GM23338 (cell line): Measurements from ENCODE around the gene TTC28. TPM values are rescaled to one million over a fixed set of nuclear protein-coding genes. Genes with fewer than 3 reads are reported as not detected.
"Not testable (repeated sequence)": the region's sequence is repeated elsewhere in the genome, so short reads cannot be mapped to it uniquely, and the experiment has no call there.

Experiments
- ATAC-seq: fragments of 200-7000 bp; cut with Tn5 transposase; 3 replicates; pipeline ENCODE4 v1.9.1; 2020
- DNase-seq: peaks from one replicate; pipeline ENCODE4 v3.0.0-alpha.2; 2015; ENCODE audit warnings: low spot score
- H2AFZ ChIP-seq: fragments of 200-600 bp; sonication (generic); 2 replicates; pipeline ENCODE4 v1.8.0; 2016; ENCODE audit warnings: antibody characterized with exemption, mild to moderate bottlenecking, moderate library complexity
- H3F3A ChIP-seq: fragments of 200-600 bp; sonication (generic); replicated peaks from 2 replicates; pipeline ENCODE4 v1.8.0; 2017; ENCODE audit warnings: antibody characterized with exemption, mixed run types, low read depth
- H3K27ac ChIP-seq: fragments of 200-600 bp; sonication (generic); 2 replicates; pipeline ENCODE4 v1.6.1; 2016; ENCODE audit warnings: low read depth
- H3K27me3 ChIP-seq: fragments of 200-600 bp; sonication (generic); 2 replicates; pipeline ENCODE4 v1.8.0; 2016; ENCODE audit warnings: mild to moderate bottlenecking, mixed run types, moderate library complexity; ENCODE audit not compliant: insufficient read depth
- H3K36me3 ChIP-seq: fragments of 200-600 bp; sonication (generic); 2 replicates; pipeline ENCODE4 v1.8.0; 2016; ENCODE audit warnings: mild to moderate bottlenecking; ENCODE audit not compliant: insufficient read depth
- H3K4me1 ChIP-seq: fragments of 200-600 bp; sonication (generic); 2 replicates; pipeline ENCODE4 v1.8.0; 2016; ENCODE audit warnings: mild to moderate bottlenecking, moderate library complexity; ENCODE audit not compliant: insufficient read depth
- H3K4me2 ChIP-seq: fragments of 200-600 bp; sonication (generic); 2 replicates; pipeline ENCODE4 v1.7.1; 2017; ENCODE audit warnings: mixed run types
- H3K4me3 ChIP-seq: fragments of 200-600 bp; sonication (generic); 2 replicates; pipeline ENCODE4 v1.6.1; 2016; ENCODE audit warnings: mixed run types
- H3K79me2 ChIP-seq: fragments of 200-600 bp; sonication (generic); replicated peaks from 2 replicates; pipeline ENCODE4 v1.8.0; 2017; ENCODE audit warnings: mild to moderate bottlenecking; ENCODE audit not compliant: insufficient read depth
- H3K9me2 ChIP-seq: fragments of 200-600 bp; sonication (generic); 2 replicates; pipeline ENCODE4 v1.8.0; 2017; ENCODE audit not compliant: insufficient read depth
- H4K20me1 ChIP-seq: fragments of 200-600 bp; sonication (generic); replicated peaks from 2 replicates; pipeline ENCODE4 v1.8.0; 2017; ENCODE audit warnings: mild to moderate bottlenecking; ENCODE audit not compliant: insufficient read depth
- H3K27ac Mint-ChIP-seq: 2 replicates; pipeline ENCODE4 v1.8.0; 2020; ENCODE audit warnings: inconsistent platforms, mild to moderate bottlenecking, moderate library complexity, mixed read lengths
- H3K27me3 Mint-ChIP-seq: 3 replicates; pipeline ENCODE4 v1.8.0; 2022; ENCODE audit warnings: low read depth, mild to moderate bottlenecking, moderate library complexity, mixed read lengths, inconsistent platforms; ENCODE audit not compliant: insufficient read depth, poor library complexity
- H3K36me3 Mint-ChIP-seq: 3 replicates; pipeline ENCODE4 v1.8.0; 2021; ENCODE audit warnings: low read depth, mild to moderate bottlenecking, inconsistent platforms, moderate library complexity, mixed read lengths
- H3K4me1 Mint-ChIP-seq: 3 replicates; pipeline ENCODE4 v1.8.0; 2020; ENCODE audit warnings: mild to moderate bottlenecking, inconsistent platforms, mixed read lengths
- H3K4me3 Mint-ChIP-seq: 3 replicates; pipeline ENCODE4 v1.8.0; 2021; ENCODE audit warnings: moderate library complexity, mild to moderate bottlenecking, inconsistent platforms, mixed read lengths
- H3K9me3 Mint-ChIP-seq: 3 replicates; pipeline ENCODE4 v1.8.0; 2020; ENCODE audit warnings: moderate library complexity, mild to moderate bottlenecking, inconsistent platforms, mixed read lengths
- ZNF114 ChIP-seq: fragments of 250-450 bp; sonication (Bioruptor Pico); IDR thresholded peaks from 2 replicates; pipeline ENCODE4 v1.5.0; 2020; ENCODE audit warnings: mild to moderate bottlenecking, moderate library complexity
- polyA plus RNA-seq: library from polyadenylated mRNA; unstranded; fragments of >200 nt; fragmentation: Nextera tagmentation; extraction: Ambion mirVana; gene quantifications from 2 replicates; pipeline ENCODE4 v1.2.1, GENCODE V29; 2016
- total RNA-seq: library from RNA; depleted of rRNA; stranded (reverse); fragments of >200 nt; shearing (Covaris generic); gene quantifications from 2 replicates; pipeline ENCODE4 v1.2.3, GENCODE V29; 2014
- TF ChIP-seq, protein P1 (sequence below): fragments of 250-450 bp; sonication (Bioruptor Pico); IDR thresholded peaks from 2 replicates; pipeline ENCODE4 v1.5.0; 2020; ENCODE audit warnings: mild to moderate bottlenecking, moderate library complexity
- TF ChIP-seq, protein P2 (sequence below): IDR thresholded peaks from 2 replicates; pipeline ENCODE4 v1.6.1; 2016; ENCODE audit warnings: antibody characterized with exemption

TTC28 gene
- total and polyA plus RNA-seq, 2 experiments from 2014 or later: 4.5 to 16.1 TPM

DNA sequence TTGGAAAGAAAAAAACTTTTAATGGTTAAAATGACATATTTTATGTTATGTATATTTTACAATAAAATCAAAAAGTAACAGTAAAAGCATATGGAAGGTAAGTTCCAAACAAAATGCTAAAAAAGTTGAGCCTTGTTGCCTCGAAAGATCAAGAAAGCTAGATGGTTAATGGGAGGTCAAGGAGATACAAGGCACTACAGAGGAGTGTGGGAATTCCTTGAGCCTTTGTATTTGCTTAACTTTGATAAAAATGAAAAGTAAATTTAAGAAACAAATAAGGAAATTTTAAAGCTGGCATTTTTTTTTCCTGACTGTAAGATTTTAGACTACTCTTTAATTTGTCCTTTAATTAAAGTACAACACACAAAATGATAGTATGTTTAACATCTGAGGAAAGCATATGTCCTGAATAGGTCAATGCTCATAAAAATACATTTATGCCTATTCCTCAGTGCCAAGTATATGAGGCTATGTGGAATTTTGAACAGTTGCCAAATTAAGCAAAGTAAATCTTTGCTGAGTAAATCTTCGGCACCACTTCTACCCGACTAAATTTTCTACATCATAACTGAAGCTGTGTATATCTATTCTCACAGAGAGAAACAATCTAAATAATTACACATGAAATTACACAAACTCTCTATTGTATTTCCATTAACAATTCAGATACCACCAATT is 108.8 kb downstream of the TTC28 start (continued):
- TF ChIP-seq, protein P1, sequence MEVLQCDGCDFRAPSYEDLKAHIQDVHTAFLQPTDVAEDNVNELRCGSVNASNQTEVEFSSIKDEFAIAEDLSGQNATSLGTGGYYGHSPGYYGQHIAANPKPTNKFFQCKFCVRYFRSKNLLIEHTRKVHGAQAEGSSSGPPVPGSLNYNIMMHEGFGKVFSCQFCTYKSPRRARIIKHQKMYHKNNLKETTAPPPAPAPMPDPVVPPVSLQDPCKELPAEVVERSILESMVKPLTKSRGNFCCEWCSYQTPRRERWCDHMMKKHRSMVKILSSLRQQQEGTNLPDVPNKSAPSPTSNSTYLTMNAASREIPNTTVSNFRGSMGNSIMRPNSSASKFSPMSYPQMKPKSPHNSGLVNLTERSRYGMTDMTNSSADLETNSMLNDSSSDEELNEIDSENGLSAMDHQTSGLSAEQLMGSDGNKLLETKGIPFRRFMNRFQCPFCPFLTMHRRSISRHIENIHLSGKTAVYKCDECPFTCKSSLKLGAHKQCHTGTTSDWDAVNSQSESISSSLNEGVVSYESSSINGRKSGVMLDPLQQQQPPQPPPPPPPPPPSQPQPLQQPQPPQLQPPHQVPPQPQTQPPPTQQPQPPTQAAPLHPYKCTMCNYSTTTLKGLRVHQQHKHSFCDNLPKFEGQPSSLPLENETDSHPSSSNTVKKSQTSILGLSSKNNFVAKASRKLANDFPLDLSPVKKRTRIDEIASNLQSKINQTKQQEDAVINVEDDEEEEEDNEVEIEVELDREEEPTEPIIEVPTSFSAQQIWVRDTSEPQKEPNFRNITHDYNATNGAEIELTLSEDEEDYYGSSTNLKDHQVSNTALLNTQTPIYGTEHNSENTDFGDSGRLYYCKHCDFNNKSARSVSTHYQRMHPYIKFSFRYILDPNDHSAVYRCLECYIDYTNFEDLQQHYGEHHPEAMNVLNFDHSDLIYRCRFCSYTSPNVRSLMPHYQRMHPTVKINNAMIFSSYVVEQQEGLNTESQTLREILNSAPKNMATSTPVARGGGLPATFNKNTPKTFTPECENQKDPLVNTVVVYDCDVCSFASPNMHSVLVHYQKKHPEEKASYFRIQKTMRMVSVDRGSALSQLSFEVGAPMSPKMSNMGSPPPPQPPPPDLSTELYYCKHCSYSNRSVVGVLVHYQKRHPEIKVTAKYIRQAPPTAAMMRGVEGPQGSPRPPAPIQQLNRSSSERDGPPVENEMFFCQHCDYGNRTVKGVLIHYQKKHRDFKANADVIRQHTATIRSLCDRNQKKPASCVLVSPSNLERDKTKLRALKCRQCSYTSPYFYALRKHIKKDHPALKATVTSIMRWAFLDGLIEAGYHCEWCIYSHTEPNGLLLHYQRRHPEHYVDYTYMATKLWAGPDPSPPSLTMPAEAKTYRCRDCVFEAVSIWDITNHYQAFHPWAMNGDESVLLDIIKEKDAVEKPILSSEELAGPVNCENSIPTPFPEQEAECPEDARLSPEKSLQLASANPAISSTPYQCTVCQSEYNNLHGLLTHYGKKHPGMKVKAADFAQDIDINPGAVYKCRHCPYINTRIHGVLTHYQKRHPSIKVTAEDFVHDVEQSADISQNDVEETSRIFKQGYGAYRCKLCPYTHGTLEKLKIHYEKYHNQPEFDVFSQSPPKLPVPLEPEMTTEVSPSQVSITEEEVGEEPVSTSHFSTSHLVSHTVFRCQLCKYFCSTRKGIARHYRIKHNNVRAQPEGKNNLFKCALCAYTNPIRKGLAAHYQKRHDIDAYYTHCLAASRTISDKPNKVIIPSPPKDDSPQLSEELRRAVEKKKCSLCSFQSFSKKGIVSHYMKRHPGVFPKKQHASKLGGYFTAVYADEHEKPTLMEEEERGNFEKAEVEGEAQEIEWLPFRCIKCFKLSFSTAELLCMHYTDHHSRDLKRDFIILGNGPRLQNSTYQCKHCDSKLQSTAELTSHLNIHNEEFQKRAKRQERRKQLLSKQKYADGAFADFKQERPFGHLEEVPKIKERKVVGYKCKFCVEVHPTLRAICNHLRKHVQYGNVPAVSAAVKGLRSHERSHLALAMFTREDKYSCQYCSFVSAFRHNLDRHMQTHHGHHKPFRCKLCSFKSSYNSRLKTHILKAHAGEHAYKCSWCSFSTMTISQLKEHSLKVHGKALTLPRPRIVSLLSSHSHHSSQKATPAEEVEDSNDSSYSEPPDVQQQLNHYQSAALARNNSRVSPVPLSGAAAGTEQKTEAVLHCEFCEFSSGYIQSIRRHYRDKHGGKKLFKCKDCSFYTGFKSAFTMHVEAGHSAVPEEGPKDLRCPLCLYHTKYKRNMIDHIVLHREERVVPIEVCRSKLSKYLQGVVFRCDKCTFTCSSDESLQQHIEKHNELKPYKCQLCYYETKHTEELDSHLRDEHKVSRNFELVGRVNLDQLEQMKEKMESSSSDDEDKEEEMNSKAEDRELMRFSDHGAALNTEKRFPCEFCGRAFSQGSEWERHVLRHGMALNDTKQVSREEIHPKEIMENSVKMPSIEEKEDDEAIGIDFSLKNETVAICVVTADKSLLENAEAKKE (CRISPR knock-in tag): no peak
- TF ChIP-seq ZNF114: no peak
- TF ChIP-seq, protein P2, sequence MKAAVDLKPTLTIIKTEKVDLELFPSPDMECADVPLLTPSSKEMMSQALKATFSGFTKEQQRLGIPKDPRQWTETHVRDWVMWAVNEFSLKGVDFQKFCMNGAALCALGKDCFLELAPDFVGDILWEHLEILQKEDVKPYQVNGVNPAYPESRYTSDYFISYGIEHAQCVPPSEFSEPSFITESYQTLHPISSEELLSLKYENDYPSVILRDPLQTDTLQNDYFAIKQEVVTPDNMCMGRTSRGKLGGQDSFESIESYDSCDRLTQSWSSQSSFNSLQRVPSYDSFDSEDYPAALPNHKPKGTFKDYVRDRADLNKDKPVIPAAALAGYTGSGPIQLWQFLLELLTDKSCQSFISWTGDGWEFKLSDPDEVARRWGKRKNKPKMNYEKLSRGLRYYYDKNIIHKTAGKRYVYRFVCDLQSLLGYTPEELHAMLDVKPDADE: no peak

DNA sequence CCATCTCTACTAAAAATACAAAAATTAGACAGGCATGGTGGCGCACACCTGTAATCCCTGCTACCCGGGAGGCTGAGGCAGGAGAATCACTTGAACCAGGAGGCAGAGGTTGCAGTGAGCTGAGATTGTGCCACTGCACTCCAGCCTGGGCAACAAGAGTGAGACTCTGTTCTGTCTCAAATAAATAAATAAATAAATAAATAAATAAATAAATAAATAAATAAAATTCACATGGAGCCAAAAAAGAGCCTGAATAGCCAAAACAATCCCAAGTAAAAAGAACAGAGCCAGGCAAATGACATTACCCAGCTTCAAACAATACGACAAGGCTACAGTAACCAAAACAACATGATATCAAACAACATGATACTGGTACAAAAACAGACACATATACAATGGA is 110.7 kb downstream of the TTC28 start:
- H3K4me3 ChIP-seq, H3K9me3 Mint-ChIP-seq, H4K20me1 ChIP-seq, H3K4me1 Mint-ChIP-seq, H3K36me3 Mint-ChIP-seq, H3K9me2 ChIP-seq, H3K27me3 ChIP-seq, ATAC-seq, DNase-seq, H3K27ac ChIP-seq, H3K4me2 ChIP-seq, H3K27me3 Mint-ChIP-seq, H2AFZ ChIP-seq, H3K79me2 ChIP-seq, H3F3A ChIP-seq, H3K4me3 Mint-ChIP-seq, H3K27ac Mint-ChIP-seq, H3K36me3 ChIP-seq, H3K4me1 ChIP-seq: not testable (repeated sequence)
